IPS-18c (cell line): Measurements from ENCODE around the gene ZCCHC24.

Experiments used
- H3K4me3 ChIP-seq: 2 replicates; pipeline ENCODE4 v1.7.0; 2013; ENCODE audit warnings: low read depth, mild to moderate bottlenecking, low read length, moderate library complexity; ENCODE audit not compliant: insufficient read depth
- H3K9me3 ChIP-seq: one replicate; pipeline ENCODE4 v1.6.1; 2013; ENCODE audit warnings: mild to moderate bottlenecking, low read length, moderate library complexity; ENCODE audit not compliant: control insufficient read depth, insufficient read depth

The ZCCHC24 gene

GRCh38 chr10:79386637-79387465 is 58.6 kb downstream of the ZCCHC24 start:
- H3K4me3 ChIP-seq, result no peak overlapping the region
- no peaks in the 10 kb centered on the region for H3K9me3 ChIP-seq

- H3K4me3 ChIP-seq, result no peak overlapping the region
- H3K9me3 ChIP-seq, result no peaks in the 10 kb centered on the region
Observed at GRCh38 chr10:79385804-79386531, 59.5 kb downstream of the ZCCHC24 start.

GRCh38 chr10:79385392-79385795 is 60.0 kb downstream of the ZCCHC24 start:
- Histone ChIP-seq H3K9me3 (no peaks in the 10 kb centered on the region), H3K4me3 (no peak overlapping the region)

GRCh38 chr10:79384773-79385391 is 60.5 kb downstream of the ZCCHC24 start:
- H3K9me3 ChIP-seq, result no peaks in the 10 kb centered on the region

GRCh38 chr10:79383974-79384606 is 61.3 kb downstream of the ZCCHC24 start:
- Histone ChIP-seq H3K4me3 (no peak overlapping the region), H3K9me3 (no peaks in the 10 kb centered on the region)

More at GRCh38 chr10:79384773-79385391, 60.5 kb downstream of the ZCCHC24 start:
- H3K4me3 ChIP-seq, result no peak overlapping the region

GRCh38 chr10:79382491-79382941 is 62.9 kb downstream of the ZCCHC24 start:
- Histone ChIP-seq H3K9me3 (no peaks in the 10 kb centered on the region), H3K4me3 (no peak overlapping the region)

- H3K4me3 ChIP-seq, result no peak overlapping the region
Observed at GRCh38 chr10:79381804-79382221, 63.6 kb downstream of the ZCCHC24 start.

GRCh38 chr10:79380946-79381721 is 64.3 kb downstream of the ZCCHC24 start:
- Histone ChIP-seq H3K9me3 (no peaks in the 10 kb centered on the region), H3K4me3 (no peak overlapping the region)

More at GRCh38 chr10:79381804-79382221, 63.6 kb downstream of the ZCCHC24 start:
- no peaks in the 10 kb centered on the region for H3K9me3 ChIP-seq

- Histone ChIP-seq H3K9me3 (no peaks in the 10 kb centered on the region), H3K4me3 (no peak overlapping the region)
Observed at GRCh38 chr10:79380125-79380945, 65.1 kb downstream of the ZCCHC24 start.

- no peaks in the 10 kb centered on the region for H3K9me3 ChIP-seq
- no peak overlapping the region for H3K4me3 ChIP-seq
Observed at GRCh38 chr10:79379512-79380124, 65.8 kb downstream of the ZCCHC24 start.

- no peaks in the 10 kb centered on the region for H3K9me3 ChIP-seq
- no peak overlapping the region for H3K4me3 ChIP-seq
Observed at GRCh38 chr10:79378647-79379511, 66.5 kb downstream of the ZCCHC24 start.

- H3K9me3 ChIP-seq, result no peaks in the 10 kb centered on the region
- no peak overlapping the region for H3K4me3 ChIP-seq
Observed at GRCh38 chr10:79378383-79378646, 67.1 kb downstream of the ZCCHC24 start.

GRCh38 chr10:79377557-79378382 is 67.7 kb downstream of the ZCCHC24 start:
- Histone ChIP-seq H3K9me3 (no peaks in the 10 kb centered on the region), H3K4me3 (no peak overlapping the region)
